ENCODE measurements around the gene ITPA. TPM values are rescaled to one million over a fixed set of nuclear protein-coding genes. Genes with fewer than 3 reads are reported as not detected.

ITPA gene
- total and polyA plus RNA-seq, 2 of the 13 experiments (the other 11 are each of a cell fraction or from before 2014, with no cell fraction given): 60.1 to 103 TPM

GRCh38 chr20:3224681-3225421 is 15.6 kb downstream of the ITPA start (continued):
- TF ChIP-seq, protein P1, sequence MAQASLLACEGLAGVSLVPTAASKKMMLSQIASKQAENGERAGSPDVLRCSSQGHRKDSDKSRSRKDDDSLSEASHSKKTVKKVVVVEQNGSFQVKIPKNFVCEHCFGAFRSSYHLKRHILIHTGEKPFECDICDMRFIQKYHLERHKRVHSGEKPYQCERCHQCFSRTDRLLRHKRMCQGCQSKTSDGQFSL (CRISPR knock-in tag; IDR thresholded peaks at IDR 0.05): no peak
- TF ChIP-seq ZNF841 (CRISPR knock-in tag; IDR thresholded peaks at IDR 0.05; ENCODE audit: borderline replicate concordance): no peak
- TF ChIP-seq IKZF1 (IDR thresholded peaks at IDR 0.05): no peak
- no peak for TF ChIP-seq ZNF260 (CRISPR knock-in tag; IDR thresholded peaks at IDR 0.05; ENCODE audit: borderline replicate concordance, low read depth)
- peak; percentile 44; the same call in 1 of the 2 replicates for TF ChIP-seq ARNT2 (CRISPR knock-in tag; IDR thresholded peaks at IDR 0.05; ENCODE audit: low read depth)
- TF ChIP-seq, protein P2, sequence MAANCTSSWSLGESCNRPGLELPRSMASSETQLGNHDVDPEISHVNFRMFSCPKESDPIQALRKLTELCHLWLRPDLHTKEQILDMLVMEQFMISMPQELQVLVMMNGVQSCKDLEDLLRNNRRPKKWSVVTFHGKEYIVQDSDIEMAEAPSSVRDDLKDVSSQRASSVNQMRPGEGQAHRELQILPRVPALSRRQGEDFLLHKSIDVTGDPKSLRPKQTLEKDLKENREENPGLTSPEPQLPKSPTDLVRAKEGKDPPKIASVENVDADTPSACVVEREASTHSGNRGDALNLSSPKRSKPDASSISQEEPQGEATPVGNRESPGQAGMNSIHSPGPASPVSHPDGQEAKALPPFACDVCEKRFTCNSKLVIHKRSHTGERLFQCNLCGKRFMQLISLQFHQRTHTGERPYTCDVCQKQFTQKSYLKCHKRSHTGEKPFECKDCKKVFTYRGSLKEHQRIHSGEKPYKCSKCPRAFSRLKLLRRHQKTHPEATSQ (CRISPR knock-in tag; IDR thresholded peaks at IDR 0.05; ENCODE audit: borderline replicate concordance): no peak
- no peak for TF ChIP-seq FOXA1 (IDR thresholded peaks at IDR 0.05)
- peak; percentile 71 for TF ChIP-seq FOXA1 (CRISPR knock-in tag; IDR thresholded peaks at IDR 0.05)
- TF ChIP-seq SMARCE1 (IDR thresholded peaks at IDR 0.05; ENCODE audit: borderline replicate concordance): no peak
- TF ChIP-seq ZXDC (CRISPR knock-in tag; IDR thresholded peaks at IDR 0.05): no peak
- peak; percentile 81; the same call in 1 of the 2 replicates for TF ChIP-seq IRF2 (CRISPR knock-in tag; IDR thresholded peaks at IDR 0.05)
- no peak for TF ChIP-seq ZNF256 (CRISPR knock-in tag; conservative IDR thresholded peaks at IDR 0.05)
- TF ChIP-seq NBN (conservative IDR thresholded peaks at IDR 0.05): no peak
- TF ChIP-seq RFXAP (CRISPR knock-in tag; IDR thresholded peaks at IDR 0.05; ENCODE audit: borderline replicate concordance): peak; percentile 80
- peak; percentile 97 for TF ChIP-seq KDM1A (CRISPR knock-in tag; IDR thresholded peaks at IDR 0.05)
- TF ChIP-seq ZNF768 (CRISPR knock-in tag; IDR thresholded peaks at IDR 0.05): 0 out of 2 replicates have a peak, but pooled peaks have one; percentile 11
- TF ChIP-seq ZBTB4 (CRISPR knock-in tag; IDR thresholded peaks at IDR 0.05; ENCODE audit: borderline replicate concordance): no peak
- no peak for TF ChIP-seq HHEX (CRISPR knock-in tag; IDR thresholded peaks at IDR 0.05)
- TF ChIP-seq ELF3 (CRISPR knock-in tag; IDR thresholded peaks at IDR 0.05): peak; percentile 79
- no peak for TF ChIP-seq PHB2 (IDR thresholded peaks at IDR 0.05; ENCODE audit: partially characterized antibody)
- TF ChIP-seq ZNF17 (CRISPR knock-in tag; IDR thresholded peaks at IDR 0.05): no peak
- 0 out of 2 replicates have a peak, but pooled peaks have one; percentile 34 for TF ChIP-seq SMAD1 (CRISPR knock-in tag; IDR thresholded peaks at IDR 0.05; ENCODE audit: borderline replicate concordance, low read depth)
- peak; percentile 96 for TF ChIP-seq MED1 (CRISPR knock-in tag; IDR thresholded peaks at IDR 0.05)

All from HepG2 (cell line).